Right lobe of liver (tissue), 4 donors: Measurements from ENCODE around the gene ZFR2.

Experiments used
- CTCF ChIP-seq, 4 donors: fragments of 200-600 bp in 3 of 4; fragments of 450-650 bp in 1 of 4; IDR thresholded peaks; one replicate each; pipeline versions ENCODE4 v1.5.1 to v1.8.0; 2016 to 2022; ENCODE audit warnings: antibody characterized with exemption in 4 of 4, mild to moderate bottlenecking in 2 of 4
- POLR2A ChIP-seq: fragments of 450-650 bp; IDR thresholded peaks from one replicate; pipeline ENCODE4 v1.6.1; 2017; ENCODE audit warnings: antibody characterized with exemption, mild to moderate bottlenecking
- donor health status: DM: no; HTN: no; CAD: no.
- donor health status: DM: no; HTN: no; CAD: no.
- donor health status: DM: no; HTN: yes; CAD: no.

GRCh38 chr19:3762501-3763459 is 106.1 kb downstream of the ZFR2 start, which contains the start of gene MRPL54:
- TF ChIP-seq POLR2A (peak; percentile 87), CTCF (IDR thresholded peaks at IDR 0.05) (no peak)
